CD4-positive, alpha-beta T cell treated with Interleukin-15 for 1 hour (primary cell): ENCODE data around the gene NUP210.
"Not testable (repeated sequence)": the region's sequence is repeated elsewhere in the genome, so short reads cannot be mapped to it uniquely, and the experiment has no call there.

Source experiments
- DNase-seq: peaks from one replicate; pipeline ENCODE4 v3.0.0-alpha.2; 2020

NUP210 gene

GRCh38 chr3:13420045-13420830 is at the start of gene NUP210:
TSS of gene NUP210 (minus strand) at chr3:13420322. CDS start at chr3:13420226, 96 bp downstream.
- peak; percentile 44 for DNase-seq

GRCh38 chr3:13466781-13467180 is 46.7 kb upstream of the NUP210 start:
- DNase-seq = no peak

- no peak for DNase-seq
Measured at GRCh38 chr3:13465236-13465873, 45.2 kb upstream of the NUP210 start.

GRCh38 chr3:13463618-13464400 is 43.7 kb upstream of the NUP210 start:
- no peak for DNase-seq

GRCh38 chr3:13462822-13463221 is 42.7 kb upstream of the NUP210 start:
- DNase-seq = no peak

- DNase-seq = no peak
Measured at GRCh38 chr3:13462125-13462629, 42.1 kb upstream of the NUP210 start.

GRCh38 chr3:13461169-13462124 is 41.3 kb upstream of the NUP210 start:
- DNase-seq = peak; percentile 72

- DNase-seq = no peak
Measured at GRCh38 chr3:13460341-13460736, 40.2 kb upstream of the NUP210 start.

GRCh38 chr3:13459605-13460340 is 39.7 kb upstream of the NUP210 start:
- DNase-seq = no peak

- no peak for DNase-seq
Measured at GRCh38 chr3:13457593-13457992, 37.5 kb upstream of the NUP210 start.

GRCh38 chr3:13455644-13456043 is 35.5 kb upstream of the NUP210 start:
- DNase-seq = no peak

- peak; percentile 20 for DNase-seq
Measured at GRCh38 chr3:13452490-13453335, 32.6 kb upstream of the NUP210 start.

GRCh38 chr3:13451301-13451673 is 31.2 kb upstream of the NUP210 start:
- no peak for DNase-seq

- not testable (repeated sequence) for DNase-seq
Measured at GRCh38 chr3:13442882-13443281, 22.8 kb upstream of the NUP210 start.

- DNase-seq = no peak
Measured at GRCh38 chr3:13440204-13440817, 20.2 kb upstream of the NUP210 start.

- not testable (repeated sequence) for DNase-seq
Measured at GRCh38 chr3:13436213-13436612, 16.1 kb upstream of the NUP210 start.

- no peak for DNase-seq
Measured at GRCh38 chr3:13433912-13434311, 13.8 kb upstream of the NUP210 start.

GRCh38 chr3:13432093-13432492 is 12.0 kb upstream of the NUP210 start:
- no peak for DNase-seq

GRCh38 chr3:13430411-13430875 is 10.3 kb upstream of the NUP210 start:
- not testable (repeated sequence) for DNase-seq
